ENCODE results near the gene GCLC.

Gene GCLC

GRCh38 chr6:53517021-53517420, 27.9 kb downstream of the GCLC start:
- Histone ChIP-seq H3K4me3 (ENCODE audit: low read length) (no peak overlapping the region), H3K4me2 (ENCODE audit: low read length) (no peak overlapping the region), H3K4me1 (ENCODE audit: low read length) (no peaks in the 10 kb centered on the region), H3K27me3 (ENCODE audit: low read depth, low read length) (no peaks in the 10 kb centered on the region), H3K9me3 (ENCODE audit: insufficient read depth, low read length) (no peaks in the 10 kb centered on the region), H3K79me2 (ENCODE audit: low read length) (no peaks in the 10 kb centered on the region), H2AFZ (ENCODE audit: low read depth, low read length) (no peak overlapping the region), H3K9ac (ENCODE audit: low read length) (no peak overlapping the region), H3K36me3 (replicated peaks; ENCODE audit: low read depth, low read length) (peaks cover 17% of the 10 kb centered on the region), H4K20me1 (ENCODE audit: insufficient read depth, low read length) (no peaks in the 10 kb centered on the region), H3K27ac (ENCODE audit: low read length) (no peak overlapping the region)
- TF ChIP-seq CTCF (IDR thresholded peaks at IDR 0.05; ENCODE audit: low read depth, low read length) (no peak), EZH2phosphoT487 (IDR thresholded peaks at IDR 0.05; ENCODE audit: low read depth) (no peak)

GRCh38 chr6:53514677-53515076, 30.2 kb downstream of the GCLC start:
- H3K4me2 ChIP-seq (ENCODE audit: low read length): no peak overlapping the region
- no peak overlapping the region for H2AFZ ChIP-seq (ENCODE audit: low read depth, low read length)
- H3K9ac ChIP-seq (ENCODE audit: low read length): no peak overlapping the region
- H3K27me3 ChIP-seq (ENCODE audit: low read depth, low read length): no peaks in the 10 kb centered on the region
- H3K4me1 ChIP-seq (ENCODE audit: low read length): no peaks in the 10 kb centered on the region
- H3K79me2 ChIP-seq (ENCODE audit: low read length): no peaks in the 10 kb centered on the region
- no peaks in the 10 kb centered on the region for H4K20me1 ChIP-seq (ENCODE audit: insufficient read depth, low read length)
- H3K27ac ChIP-seq (ENCODE audit: low read length): no peak overlapping the region
- no peak overlapping the region for H3K4me3 ChIP-seq (ENCODE audit: low read length)
- H3K36me3 ChIP-seq (replicated peaks; ENCODE audit: low read depth, low read length): peaks cover 17% of the 10 kb centered on the region
- no peaks in the 10 kb centered on the region for H3K9me3 ChIP-seq (ENCODE audit: insufficient read depth, low read length)
- TF ChIP-seq EZH2phosphoT487 (IDR thresholded peaks at IDR 0.05; ENCODE audit: low read depth) (no peak), CTCF (IDR thresholded peaks at IDR 0.05; ENCODE audit: low read depth, low read length) (no peak)

- no peak overlapping the region for H2AFZ ChIP-seq (ENCODE audit: low read depth, low read length)
- H3K27me3 ChIP-seq (ENCODE audit: low read depth, low read length): no peaks in the 10 kb centered on the region
- H3K4me2 ChIP-seq (ENCODE audit: low read length): no peak overlapping the region
- H3K36me3 ChIP-seq (replicated peaks; ENCODE audit: low read depth, low read length): peaks cover 19% of the 10 kb centered on the region
- H3K9me3 ChIP-seq (ENCODE audit: insufficient read depth, low read length): no peaks in the 10 kb centered on the region
- no peak overlapping the region for H3K27ac ChIP-seq (ENCODE audit: low read length)
- no peaks in the 10 kb centered on the region for H3K79me2 ChIP-seq (ENCODE audit: low read length)
- H3K4me3 ChIP-seq (ENCODE audit: low read length): no peak overlapping the region
- no peak overlapping the region for H3K9ac ChIP-seq (ENCODE audit: low read length)
- no peaks in the 10 kb centered on the region for H4K20me1 ChIP-seq (ENCODE audit: insufficient read depth, low read length)
- TF ChIP-seq EZH2phosphoT487 (IDR thresholded peaks at IDR 0.05; ENCODE audit: low read depth) (no peak), CTCF (IDR thresholded peaks at IDR 0.05; ENCODE audit: low read depth, low read length) (peak; percentile 28)
- no peaks in the 10 kb centered on the region for H3K4me1 ChIP-seq (ENCODE audit: low read length)
Observed at GRCh38 chr6:53513519-53513966, 31.4 kb downstream of the GCLC start.

- peaks cover 19% of the 10 kb centered on the region for H3K36me3 ChIP-seq (replicated peaks; ENCODE audit: low read depth, low read length)
- no peaks in the 10 kb centered on the region for H3K4me1 ChIP-seq (ENCODE audit: low read length)
- no peak overlapping the region for H3K4me2 ChIP-seq (ENCODE audit: low read length)
Observed at GRCh38 chr6:53513056-53513455, 31.8 kb downstream of the GCLC start.

More at GRCh38 chr6:53513056-53513455, 31.8 kb downstream of the GCLC start:
- Histone ChIP-seq H3K79me2 (ENCODE audit: low read length) (no peaks in the 10 kb centered on the region), H3K9me3 (ENCODE audit: insufficient read depth, low read length) (no peaks in the 10 kb centered on the region), H3K27ac (ENCODE audit: low read length) (no peak overlapping the region), H3K27me3 (ENCODE audit: low read depth, low read length) (no peaks in the 10 kb centered on the region), H4K20me1 (ENCODE audit: insufficient read depth, low read length) (no peaks in the 10 kb centered on the region), H3K4me3 (ENCODE audit: low read length) (no peak overlapping the region), H2AFZ (ENCODE audit: low read depth, low read length) (no peak overlapping the region), H3K9ac (ENCODE audit: low read length) (no peak overlapping the region)
- TF ChIP-seq EZH2phosphoT487 (IDR thresholded peaks at IDR 0.05; ENCODE audit: low read depth): no peak
- TF ChIP-seq CTCF (IDR thresholded peaks at IDR 0.05; ENCODE audit: low read depth, low read length): no peak
